Lower leg skin (tissue), 3 donors: Measurements from ENCODE around the gene SDK2.

ENCODE experiments used
- CTCF ChIP-seq, 3 donors: fragments of 450-650 bp; IDR thresholded peaks; one replicate each; pipeline ENCODE4 v1.5.1; 2016; ENCODE audit warnings: antibody characterized with exemption in 3 of 3, mild to moderate bottlenecking in 3 of 3, moderate library complexity in 2 of 3
- POLR2A ChIP-seq, 2 donors: fragments of 450-650 bp; IDR thresholded peaks; one replicate each; pipeline ENCODE4 v1.6.1; 2016 to 2017; ENCODE audit warnings: antibody characterized with exemption in 2 of 2, mild to moderate bottlenecking in 1 of 2, moderate library complexity in 1 of 2

- TF ChIP-seq CTCF (IDR thresholded peaks at IDR 0.05) (no peak), POLR2A (IDR thresholded peaks at IDR 0.05) (no peak)
These were observed 93.1 kb downstream of the SDK2 start for GRCh38 chr17:73551144-73551543.
